ENCODE measurements around the gene SNRNP48.

- TF ChIP-seq POLR2A (IDR thresholded peaks at IDR 0.05; ENCODE audit: low read depth, low read length) (no peak), POLR2AphosphoS5 (IDR thresholded peaks at IDR 0.05; ENCODE audit: low read depth, low read length) (no peak), TAF1 (IDR thresholded peaks at IDR 0.05; ENCODE audit: low read depth, low read length) (no peak), PAX5 (IDR thresholded peaks at IDR 0.05; ENCODE audit: insufficient read depth, low read length, severe bottlenecking) (no peak), SPI1 (IDR thresholded peaks at IDR 0.05; ENCODE audit: low read depth, low read length) (no peak)
Measured at GRCh38 chr6:7556394-7557106, 33.4 kb upstream of the SNRNP48 start.

Data from GM12891 (cell line).